Neutrophil (primary cell): Measurements from ENCODE around the gene STS.

Source experiments
- H3K27ac ChIP-seq: fragments of 200-600 bp; sonication (generic); 2 replicates; pipeline ENCODE4 v1.5.1; 2016; ENCODE audit warnings: mild to moderate bottlenecking, moderate library complexity
- H3K27me3 ChIP-seq: fragments of 200-600 bp; sonication (generic); 2 replicates; pipeline ENCODE4 v1.6.0; 2016; ENCODE audit warnings: mild to moderate bottlenecking
- H3K36me3 ChIP-seq: fragments of 200-600 bp; sonication (generic); 2 replicates; pipeline ENCODE4 v1.5.1; 2017
- H3K4me1 ChIP-seq, 2 experiments: fragments of 200-600 bp in 1 of 2; sonication (generic) in 1 of 2; 1 replicate in 1 of 2; 2 replicates in 1 of 2; pipeline versions ENCODE4 v1.5.1 to v1.6.1; 2013 to 2016; ENCODE audit warnings: low read depth in 1 of 2, low read length in 1 of 2, mild to moderate bottlenecking in 1 of 2, moderate library complexity in 1 of 2; ENCODE audit not compliant: control insufficient read depth in 1 of 2, insufficient read depth in 1 of 2
- H3K4me3 ChIP-seq, 2 experiments: fragments of 200-600 bp in 1 of 2; sonication (generic) in 1 of 2; 1 replicate in 1 of 2; 2 replicates in 1 of 2; pipeline ENCODE4 v1.5.1; 2013 to 2016; ENCODE audit warnings: low read depth in 1 of 2, low read length in 1 of 2, mild to moderate bottlenecking in 1 of 2, moderate library complexity in 1 of 2
- H3K9me3 ChIP-seq: fragments of 200-600 bp; sonication (generic); 2 replicates; pipeline ENCODE4 v1.5.1; 2016
- TF ChIP-seq, protein P1 (sequence below): fragments of 200-600 bp; sonication (generic); IDR thresholded peaks from 2 replicates; pipeline ENCODE4 v1.5.1; 2016; ENCODE audit warnings: antibody characterized with exemption

STS gene

DNA sequence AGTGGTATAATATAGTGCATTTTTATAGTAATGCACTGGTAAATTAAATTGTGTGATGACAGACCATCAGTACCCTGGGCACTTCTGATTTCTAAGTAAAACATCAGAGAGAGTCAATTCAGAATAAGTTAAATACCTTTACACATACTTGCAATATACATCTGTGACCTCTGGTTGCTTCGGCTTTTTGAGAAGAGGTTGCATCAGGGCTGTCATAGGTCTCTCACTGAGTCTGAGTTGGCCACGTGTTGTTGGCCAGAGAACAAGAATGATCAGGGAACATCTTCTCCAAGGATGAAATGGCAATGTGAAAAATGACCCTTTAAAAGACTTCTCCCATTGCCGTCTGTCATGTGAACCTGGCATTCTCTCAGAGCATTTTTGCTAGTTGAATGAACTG lies 37.3 kb downstream of the STS start:
- H3K27ac ChIP-seq: no peak overlapping the region
- no peaks in the 10 kb centered on the region for H3K9me3 ChIP-seq
- H3K4me1 ChIP-seq: no peaks in the 10 kb centered on the region
- no peak overlapping the region for H3K4me3 ChIP-seq
- TF ChIP-seq, protein P1, sequence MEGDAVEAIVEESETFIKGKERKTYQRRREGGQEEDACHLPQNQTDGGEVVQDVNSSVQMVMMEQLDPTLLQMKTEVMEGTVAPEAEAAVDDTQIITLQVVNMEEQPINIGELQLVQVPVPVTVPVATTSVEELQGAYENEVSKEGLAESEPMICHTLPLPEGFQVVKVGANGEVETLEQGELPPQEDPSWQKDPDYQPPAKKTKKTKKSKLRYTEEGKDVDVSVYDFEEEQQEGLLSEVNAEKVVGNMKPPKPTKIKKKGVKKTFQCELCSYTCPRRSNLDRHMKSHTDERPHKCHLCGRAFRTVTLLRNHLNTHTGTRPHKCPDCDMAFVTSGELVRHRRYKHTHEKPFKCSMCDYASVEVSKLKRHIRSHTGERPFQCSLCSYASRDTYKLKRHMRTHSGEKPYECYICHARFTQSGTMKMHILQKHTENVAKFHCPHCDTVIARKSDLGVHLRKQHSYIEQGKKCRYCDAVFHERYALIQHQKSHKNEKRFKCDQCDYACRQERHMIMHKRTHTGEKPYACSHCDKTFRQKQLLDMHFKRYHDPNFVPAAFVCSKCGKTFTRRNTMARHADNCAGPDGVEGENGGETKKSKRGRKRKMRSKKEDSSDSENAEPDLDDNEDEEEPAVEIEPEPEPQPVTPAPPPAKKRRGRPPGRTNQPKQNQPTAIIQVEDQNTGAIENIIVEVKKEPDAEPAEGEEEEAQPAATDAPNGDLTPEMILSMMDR: no peak
- H3K27me3 ChIP-seq: no peaks in the 10 kb centered on the region
- no peaks in the 10 kb centered on the region for H3K36me3 ChIP-seq

DNA sequence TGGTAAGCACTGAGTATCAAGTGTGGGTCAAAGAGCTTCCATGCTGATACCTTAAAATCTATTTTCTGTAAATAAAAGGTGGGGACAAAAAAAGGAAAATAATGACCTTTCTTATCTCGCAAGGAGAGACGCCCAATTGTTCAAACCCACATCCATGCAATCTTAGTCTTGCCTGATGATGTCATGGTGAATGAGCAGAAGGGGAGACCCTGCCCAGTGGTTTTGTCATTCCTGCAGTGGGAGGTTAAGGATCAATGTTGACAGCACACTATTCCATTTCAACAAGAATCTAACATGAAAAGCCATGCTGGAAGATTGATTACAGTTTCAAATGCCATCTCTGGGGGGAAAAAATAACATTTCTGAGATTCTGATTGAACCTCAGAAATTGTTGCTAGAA lies 41.2 kb downstream of the STS start:
- TF ChIP-seq, protein P1: no peak
- Histone ChIP-seq H3K27me3 (no peaks in the 10 kb centered on the region), H3K36me3 (no peaks in the 10 kb centered on the region)

DNA sequence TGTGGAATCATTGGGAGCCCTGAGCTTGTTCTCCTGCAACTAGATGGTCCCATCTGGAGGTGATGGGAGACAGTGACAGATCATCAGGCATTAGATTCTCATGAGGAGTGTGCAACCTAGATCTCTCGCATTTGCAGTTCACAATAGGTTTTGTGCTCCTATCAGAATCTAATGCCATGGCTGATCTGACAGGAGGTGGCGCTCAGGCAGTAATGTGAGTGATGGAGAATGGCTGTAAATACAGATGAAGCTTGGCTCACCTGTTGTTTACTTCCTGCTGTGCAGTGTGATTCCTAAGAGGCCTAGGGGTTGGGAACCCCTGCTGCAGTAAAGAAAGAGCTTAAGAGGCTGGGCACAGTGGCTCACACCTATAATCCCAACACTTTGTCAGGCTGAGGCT lies 42.6 kb downstream of the STS start:
- H3K4me3 ChIP-seq: no peak overlapping the region
- H3K27me3 ChIP-seq: no peaks in the 10 kb centered on the region
- H3K36me3 ChIP-seq: no peaks in the 10 kb centered on the region
- no peaks in the 10 kb centered on the region for H3K9me3 ChIP-seq
- TF ChIP-seq, protein P1: no peak
- H3K27ac ChIP-seq: no peak overlapping the region
- no peaks in the 10 kb centered on the region for H3K4me1 ChIP-seq

More for the DNA sequence above, 41.2 kb downstream of the STS start:
- H3K9me3 ChIP-seq: no peaks in the 10 kb centered on the region
- no peak overlapping the region for H3K27ac ChIP-seq
- no peak overlapping the region for H3K4me3 ChIP-seq
- H3K4me1 ChIP-seq: no peaks in the 10 kb centered on the region

DNA sequence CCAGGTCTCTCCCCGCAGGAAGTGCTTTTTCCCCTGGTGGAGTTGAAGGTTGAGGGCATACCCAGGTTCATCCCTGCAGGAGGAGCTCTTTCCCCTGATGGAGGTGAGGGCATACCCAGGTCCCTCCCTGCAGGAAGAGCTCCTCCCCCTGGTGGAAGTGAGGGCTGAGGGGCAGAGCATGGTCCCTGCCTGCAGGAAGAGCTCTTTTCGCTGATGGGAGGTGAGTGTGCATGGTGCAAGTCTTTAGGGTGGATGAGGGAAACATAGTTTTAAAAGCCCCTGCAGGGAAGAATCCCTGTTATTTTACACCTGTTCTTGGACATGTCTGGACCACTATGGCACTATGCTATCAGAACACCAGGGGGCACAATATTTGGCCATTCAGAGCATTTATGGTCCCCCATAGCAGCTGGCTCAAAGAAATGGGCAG lies 44.2 kb downstream of the STS start:
- H3K4me1 ChIP-seq: no peaks in the 10 kb centered on the region
- no peaks in the 10 kb centered on the region for H3K9me3 ChIP-seq
- no peaks in the 10 kb centered on the region for H3K36me3 ChIP-seq
- H3K27me3 ChIP-seq: no peaks in the 10 kb centered on the region
- no peak overlapping the region for H3K4me3 ChIP-seq
- TF ChIP-seq, protein P1: no peak
- no peak overlapping the region for H3K27ac ChIP-seq

DNA sequence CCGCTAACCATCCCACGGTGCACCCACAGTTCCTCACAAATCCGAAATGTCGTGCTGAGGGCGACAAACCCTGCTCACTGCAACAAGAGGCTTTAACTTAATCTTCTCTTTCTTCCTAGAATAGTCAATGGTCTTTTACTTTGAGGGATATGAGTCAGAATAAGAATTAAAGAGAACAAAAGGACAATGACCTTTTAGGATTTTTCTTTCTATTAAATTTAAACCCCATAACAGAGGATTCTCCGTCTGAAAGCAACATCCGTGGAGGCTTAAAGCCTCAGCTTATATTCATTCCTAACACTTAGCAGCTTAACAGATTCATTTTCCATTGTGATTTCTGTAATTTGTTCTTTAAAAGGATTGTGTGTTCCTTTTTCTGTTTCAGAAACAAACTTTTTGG lies 45.4 kb downstream of the STS start:
- TF ChIP-seq, protein P1: no peak
- Histone ChIP-seq H3K9me3 (no peaks in the 10 kb centered on the region), H3K27me3 (no peaks in the 10 kb centered on the region), H3K4me3 (no peak overlapping the region), H3K4me1 (no peaks in the 10 kb centered on the region), H3K27ac (no peak overlapping the region), H3K36me3 (no peaks in the 10 kb centered on the region)

DNA sequence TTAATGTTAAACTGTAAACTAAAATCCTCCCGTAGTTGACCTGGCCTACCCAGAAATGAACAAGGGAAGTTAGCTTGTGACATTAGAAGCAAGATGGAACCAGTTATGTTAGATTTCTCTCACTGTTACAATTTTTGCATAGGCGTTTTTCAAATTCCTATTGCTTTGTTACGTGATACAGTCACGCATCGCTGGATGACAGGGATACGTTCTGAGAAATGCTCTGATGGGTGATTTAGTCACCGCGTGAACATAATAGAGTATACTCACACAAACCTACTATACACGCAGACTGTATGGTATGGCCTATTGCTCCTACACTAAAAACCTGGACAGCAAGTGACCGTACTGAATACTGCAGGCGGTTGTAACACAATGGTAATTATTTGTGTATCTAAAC lies 47.1 kb downstream of the STS start:
- H3K27ac ChIP-seq: no peak overlapping the region
- H3K27me3 ChIP-seq: no peaks in the 10 kb centered on the region
- no peak overlapping the region for H3K4me3 ChIP-seq
- TF ChIP-seq, protein P1: no peak
- H3K36me3 ChIP-seq: no peaks in the 10 kb centered on the region
- H3K4me1 ChIP-seq: no peaks in the 10 kb centered on the region
- no peaks in the 10 kb centered on the region for H3K9me3 ChIP-seq
